C4-2B (cell line): ENCODE results near the gene PKM.

Experiments used
- H3K27ac ChIP-seq: fragments of 450-650 bp; 2 replicates; pipeline ENCODE4 v1.5.1; 2017
- CTCF ChIP-seq: fragments of 450-650 bp; conservative IDR thresholded peaks from 2 replicates; pipeline ENCODE4 v1.5.1; 2017; ENCODE audit warnings: mild to moderate bottlenecking
- ZFX ChIP-seq: fragments of 450-650 bp; IDR thresholded peaks from 2 replicates; pipeline ENCODE4 v1.6.1; 2017

The PKM gene

GRCh38 chr15:72195101-72195511 is 35.9 kb downstream of the PKM start:
- no peak overlapping the region for H3K27ac ChIP-seq
- TF ChIP-seq ZFX (no peak), CTCF (no peak)

- H3K27ac ChIP-seq: no peak overlapping the region
- TF ChIP-seq CTCF (no peak), ZFX (no peak)
Measured at GRCh38 chr15:72193836-72194396, 37.1 kb downstream of the PKM start.

- no peak for TF ChIP-seq CTCF
- TF ChIP-seq ZFX: no peak
- H3K27ac ChIP-seq: no peak overlapping the region
Measured at GRCh38 chr15:72192416-72192815, 38.6 kb downstream of the PKM start.

DNA sequence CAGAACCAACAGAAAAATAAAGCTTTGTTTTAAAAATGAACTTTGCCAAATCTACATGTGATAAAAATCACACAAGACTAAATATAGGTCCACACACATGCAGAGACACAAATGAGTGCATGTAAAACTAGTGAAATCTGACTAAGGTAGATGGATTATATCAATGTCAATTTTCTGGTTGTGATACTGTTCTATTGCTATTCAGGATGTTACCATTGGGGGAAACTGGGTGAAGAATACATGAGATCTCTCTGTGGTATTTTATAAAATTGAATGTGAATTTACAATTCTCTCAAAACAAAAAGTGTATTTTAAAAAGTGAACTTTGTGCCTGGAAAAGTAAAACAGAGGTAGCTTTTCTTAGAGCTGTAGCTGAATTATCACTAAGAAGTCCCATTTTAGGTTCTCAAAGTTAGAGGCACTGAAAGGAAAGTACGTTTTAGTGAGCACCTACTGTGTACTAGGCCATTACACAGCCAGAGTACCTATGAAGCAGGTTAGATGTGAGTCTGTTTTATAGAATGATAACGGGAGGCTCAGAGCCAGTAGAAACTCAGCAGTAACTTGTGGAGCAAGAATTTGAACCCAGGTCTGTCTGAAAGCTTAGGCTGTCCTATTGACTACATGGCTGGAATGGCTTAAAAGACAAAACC is 41.6 kb downstream of the PKM start:
- TF ChIP-seq CTCF (no peak), ZFX (no peak)
- no peak overlapping the region for H3K27ac ChIP-seq

DNA sequence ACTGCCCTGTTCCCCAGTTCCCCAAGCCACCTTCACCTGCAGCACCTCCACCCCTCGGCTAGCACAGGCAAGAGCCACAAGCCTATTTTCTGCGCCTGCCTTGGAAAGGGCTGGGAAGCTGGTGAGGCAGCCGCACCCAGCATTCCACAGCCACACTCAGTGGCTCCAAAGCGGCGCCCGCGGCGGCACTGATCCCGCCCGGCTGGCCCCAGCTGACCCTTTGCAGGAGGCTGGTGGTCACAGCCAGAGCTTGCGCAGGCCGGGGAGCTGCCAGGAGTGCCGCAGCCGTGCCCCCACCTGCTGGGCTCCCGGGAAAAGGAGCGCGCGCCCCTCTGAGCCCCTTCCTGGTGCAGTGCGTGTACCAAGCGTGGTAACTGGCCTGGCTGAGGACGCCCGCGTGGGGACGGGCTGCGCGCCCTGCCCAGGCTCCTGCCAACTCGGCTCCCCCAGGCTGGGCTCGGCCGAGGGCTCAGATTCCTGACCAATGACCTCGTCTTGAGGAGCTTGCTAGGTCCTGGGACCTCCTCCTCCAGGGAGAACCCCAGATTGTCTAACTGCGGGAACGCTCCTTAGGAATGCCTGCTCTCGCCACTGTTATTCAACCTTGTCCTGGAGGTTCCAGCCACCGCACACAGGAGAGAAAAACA is 46.7 kb downstream of the PKM start:
- peak overlapping the region; percentile 15; the same call in 1 of the 2 replicates for H3K27ac ChIP-seq
- TF ChIP-seq CTCF (no peak), ZFX (no peak)

DNA sequence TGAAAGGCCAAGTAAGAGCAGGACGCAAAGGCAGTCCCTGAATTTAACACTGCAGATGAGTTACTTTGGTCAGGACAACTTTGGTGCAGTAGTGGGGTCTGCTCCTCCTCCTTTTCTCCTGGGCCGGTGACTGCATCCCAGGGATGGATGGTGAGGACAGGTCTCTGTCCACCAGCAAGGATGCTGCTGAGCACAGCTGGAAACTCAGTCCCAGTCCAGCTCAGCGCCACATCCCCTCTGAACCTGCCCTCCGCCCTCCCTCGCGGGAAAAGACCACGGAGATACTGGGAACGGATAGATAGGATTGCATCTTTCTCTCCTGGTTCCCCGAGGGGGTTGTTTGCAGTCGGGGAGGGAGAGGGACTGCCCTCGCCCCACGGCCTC is 47.2 kb downstream of the PKM start:
- H3K27ac ChIP-seq: no peak overlapping the region; the same call in 1 of the 2 replicates
- no peak for TF ChIP-seq CTCF
- TF ChIP-seq ZFX: no peak

DNA sequence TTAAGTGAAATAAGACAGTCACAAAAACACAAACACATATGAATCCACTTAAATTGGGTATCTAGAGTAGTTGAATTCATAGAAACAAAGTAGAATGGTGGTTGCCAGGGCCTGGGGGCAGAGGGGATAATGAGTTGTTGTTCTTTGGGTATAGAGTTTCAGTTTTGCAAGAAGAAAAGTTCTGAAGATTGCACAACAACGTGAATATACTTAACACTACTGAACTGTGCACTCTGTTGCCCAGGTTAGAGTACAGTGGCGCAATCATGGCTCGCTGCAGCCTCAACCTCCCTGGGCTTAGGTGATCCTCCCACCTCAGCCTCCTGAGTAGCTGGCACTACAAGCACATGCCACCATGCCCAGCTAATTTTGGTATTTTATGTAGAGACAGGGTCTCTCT is 48.3 kb downstream of the PKM start:
- no peak overlapping the region for H3K27ac ChIP-seq
- TF ChIP-seq ZFX: no peak
- TF ChIP-seq CTCF: no peak
